Measurements from ENCODE around the gene PROSER1.
"Not testable (repeated sequence)": the region's sequence is repeated elsewhere in the genome, so short reads cannot be mapped to it uniquely, and the experiment has no call there.

The PROSER1 gene

DNA sequence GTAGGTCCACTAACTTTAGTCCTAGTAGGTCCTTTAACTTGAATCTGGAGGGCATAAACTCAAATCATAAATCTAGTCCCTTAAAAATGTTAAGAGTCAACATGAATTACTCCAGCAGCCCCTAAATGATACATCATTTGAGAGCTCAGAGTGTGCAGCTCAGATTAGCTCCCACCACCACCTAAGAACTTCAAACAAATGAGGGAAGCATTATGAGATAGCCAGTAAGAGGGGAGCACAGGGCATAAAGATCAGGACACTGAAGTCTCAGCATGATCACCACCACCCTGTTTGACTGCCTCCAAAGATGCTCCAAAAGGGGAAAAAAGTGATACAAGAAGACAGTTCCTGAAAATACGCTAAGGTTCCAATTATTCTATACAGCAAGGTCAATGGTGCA, 5.7 kb downstream of the PROSER1 start:
- DNase-seq (ENCODE audit: insufficient read length, low spot score) (no peak), FAIRE-seq (no peak)

- DNase-seq (ENCODE audit: insufficient read length, low spot score) (no peak), FAIRE-seq (no peak)
Observed at GRCh38 chr13:39025433-39025839, 12.5 kb downstream of the PROSER1 start.

- no peak for DNase-seq (ENCODE audit: insufficient read length, low spot score)
- FAIRE-seq: no peak
Observed at GRCh38 chr13:39023761-39024160, 14.1 kb downstream of the PROSER1 start.

GRCh38 chr13:39023316-39023715, 14.6 kb downstream of the PROSER1 start:
- FAIRE-seq: no peak
- DNase-seq (ENCODE audit: insufficient read length, low spot score): no peak

DNA sequence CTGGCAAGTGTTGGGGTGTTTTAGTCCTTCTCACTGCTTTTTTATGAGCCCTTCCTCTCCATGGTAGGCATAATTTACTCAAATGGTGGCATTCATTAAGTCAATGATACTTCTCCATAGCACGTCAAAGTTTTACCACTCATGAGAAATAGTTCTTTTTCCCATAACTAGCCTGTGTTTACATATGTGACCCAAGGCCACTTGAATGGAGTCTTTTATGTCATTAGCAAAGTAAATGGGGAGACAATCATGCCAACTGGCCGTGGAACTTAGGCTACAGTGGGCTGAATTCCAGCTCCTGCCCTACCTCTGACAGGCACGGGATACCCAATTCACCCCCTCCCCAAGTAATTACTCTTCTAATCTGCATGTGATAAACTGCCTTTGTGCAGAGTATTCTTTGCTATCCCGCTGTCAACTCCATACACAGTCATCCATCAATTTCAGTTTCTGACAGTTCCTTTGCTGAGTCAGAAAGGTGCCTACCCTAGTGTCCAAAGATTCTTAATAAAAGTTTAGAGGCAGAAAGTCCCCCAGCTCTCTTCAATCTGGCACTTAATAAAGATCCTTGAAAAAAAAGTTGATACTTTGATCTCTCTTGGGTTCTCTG, 16.9 kb downstream of the PROSER1 start:
- DNase-seq (ENCODE audit: insufficient read length, low spot score): no peak
- no peak for FAIRE-seq

DNA sequence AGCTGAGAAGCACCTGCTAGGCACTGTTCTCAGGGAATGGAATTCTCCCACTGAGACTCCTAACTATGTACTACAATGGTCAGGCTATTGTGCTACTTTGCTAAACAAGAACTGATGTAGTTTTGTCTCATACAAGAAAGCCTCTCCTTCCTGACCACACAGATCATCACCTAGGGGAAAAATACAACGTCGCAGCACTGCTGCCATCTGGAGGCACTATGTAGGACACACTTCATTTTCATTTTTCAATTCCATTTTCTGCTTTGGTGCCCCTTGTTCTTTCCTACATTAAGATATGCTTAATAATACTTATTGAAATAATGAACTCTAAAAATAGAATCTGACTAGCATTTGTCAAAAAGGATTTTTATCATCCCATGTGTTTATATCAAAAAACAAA, 21.1 kb downstream of the PROSER1 start:
- DNase-seq (ENCODE audit: insufficient read length, low spot score) (no peak), FAIRE-seq (peak; percentile 90)

DNA sequence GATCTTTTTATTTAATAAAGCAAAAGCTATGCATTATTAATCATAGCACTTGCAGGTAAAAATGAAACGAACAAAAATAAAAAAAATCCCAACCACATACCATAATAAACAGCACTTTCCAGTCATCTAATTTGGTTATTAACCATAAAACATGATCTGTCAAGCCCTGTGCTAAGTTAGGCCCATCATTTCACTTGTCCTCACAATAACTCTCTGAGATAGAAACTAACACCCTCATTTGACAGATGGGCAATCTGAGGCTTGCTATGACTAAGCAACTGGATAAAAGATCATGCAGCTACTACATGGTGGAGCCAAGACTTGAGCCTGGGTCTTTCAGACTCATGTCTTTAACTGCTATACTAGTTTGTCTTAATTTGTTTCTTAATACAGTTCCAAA, 21.8 kb downstream of the PROSER1 start:
- DNase-seq (ENCODE audit: insufficient read length, low spot score): no peak
- peak; percentile 18 for FAIRE-seq

DNA sequence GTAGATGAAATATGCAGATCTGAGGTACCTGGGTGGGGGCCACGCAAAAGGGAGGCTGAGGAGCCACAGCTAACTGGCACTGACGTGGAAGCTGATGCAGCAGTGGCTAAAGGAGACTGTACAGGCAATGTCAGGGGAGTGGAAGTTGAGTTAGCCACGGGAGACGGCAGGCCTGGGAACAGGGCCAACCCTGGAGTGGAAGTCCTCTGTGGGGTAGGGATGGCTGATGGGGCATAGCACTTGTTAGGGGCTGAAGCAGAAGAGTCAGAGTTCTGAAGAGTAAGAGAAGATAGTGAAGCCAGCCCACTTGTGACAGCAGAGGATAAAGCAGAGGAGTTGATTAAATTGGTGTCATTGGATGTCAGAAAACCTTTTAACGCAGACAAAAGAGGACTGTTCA, 24.4 kb downstream of the PROSER1 start:
- DNase-seq (ENCODE audit: insufficient read length, low spot score): no peak
- no peak for FAIRE-seq

- FAIRE-seq (no peak), DNase-seq (ENCODE audit: insufficient read length, low spot score) (no peak)
Observed at GRCh38 chr13:39012608-39013007, 25.3 kb downstream of the PROSER1 start.

DNA sequence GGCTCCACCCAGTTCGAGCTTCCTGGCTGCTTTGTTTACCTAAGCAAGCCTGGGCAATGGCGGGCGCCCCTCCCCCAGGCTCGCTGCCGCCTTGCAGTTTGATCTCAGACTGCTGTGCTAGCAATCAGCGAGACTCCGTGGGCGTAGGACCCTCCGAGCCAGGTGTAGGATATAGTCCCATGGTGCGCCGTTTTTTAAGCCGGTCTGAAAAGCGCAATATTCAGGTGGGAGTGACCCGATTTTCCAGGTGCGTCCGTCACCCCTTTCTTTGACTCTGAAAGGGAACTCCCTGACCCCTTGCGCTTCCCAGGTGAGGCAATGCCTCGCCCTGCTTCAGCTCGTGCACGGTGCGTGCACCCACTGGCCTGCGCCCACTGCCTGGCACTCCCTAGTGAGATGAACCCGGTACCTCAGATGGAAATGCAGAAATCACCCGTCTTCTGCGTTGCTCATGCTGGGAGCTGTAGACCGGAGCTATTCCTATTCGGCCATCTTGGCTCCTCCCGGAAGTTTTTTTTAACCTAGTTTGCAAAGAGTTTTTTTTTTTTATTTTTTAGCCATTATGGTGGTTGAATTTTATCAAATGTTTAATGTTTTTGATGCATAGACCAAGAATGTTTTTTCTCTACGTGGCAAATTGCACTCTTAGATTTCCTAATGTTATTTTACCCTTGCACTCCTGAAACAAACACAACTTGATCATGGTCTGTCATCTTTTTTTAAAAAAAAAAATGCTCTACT, 31.3 kb downstream of the PROSER1 start:
- FAIRE-seq; DNase-seq (ENCODE audit: insufficient read length, low spot score): not testable (repeated sequence)

GRCh38 chr13:38998739-38999138, 39.1 kb downstream of the PROSER1 start:
- FAIRE-seq: no peak
- no peak for DNase-seq (ENCODE audit: insufficient read length, low spot score)

- DNase-seq (ENCODE audit: insufficient read length, low spot score) (no peak), FAIRE-seq (no peak)
Observed at GRCh38 chr13:38993381-38993780, 44.5 kb downstream of the PROSER1 start.

DNA sequence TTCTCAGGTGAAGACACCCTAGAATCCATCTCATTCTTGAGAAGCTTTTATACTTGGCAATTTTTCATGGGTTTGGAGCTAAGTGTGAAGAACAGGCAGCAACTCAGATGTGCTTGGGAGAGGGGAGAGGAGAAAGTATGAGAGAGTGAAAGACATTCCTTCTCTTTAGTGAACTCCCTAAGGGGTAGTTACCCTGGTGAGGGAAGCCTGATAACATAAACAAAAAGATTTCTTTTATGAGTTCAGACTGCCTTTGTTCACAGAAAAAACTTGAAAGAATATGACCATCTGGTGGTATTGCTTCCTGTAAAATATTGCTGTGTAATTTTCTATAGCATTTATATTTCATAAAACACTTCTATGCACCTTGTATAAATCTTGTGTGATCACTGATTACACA, 47.2 kb downstream of the PROSER1 start, which contains the start of gene STOML3:
Gene STOML3 (minus strand): TSS at position 139 of the 400 bp plus-strand sequence. CDS start 110 bp downstream, at position 29.
- FAIRE-seq (no peak), DNase-seq (ENCODE audit: insufficient read length, low spot score) (no peak)

GRCh38 chr13:38981096-38981495, 56.8 kb downstream of the PROSER1 start:
- no peak for DNase-seq (ENCODE audit: insufficient read length, low spot score)
- FAIRE-seq: no peak

GRCh38 chr13:38980750-38981078, 57.2 kb downstream of the PROSER1 start:
- FAIRE-seq (no peak), DNase-seq (ENCODE audit: insufficient read length, low spot score) (no peak)

DNA sequence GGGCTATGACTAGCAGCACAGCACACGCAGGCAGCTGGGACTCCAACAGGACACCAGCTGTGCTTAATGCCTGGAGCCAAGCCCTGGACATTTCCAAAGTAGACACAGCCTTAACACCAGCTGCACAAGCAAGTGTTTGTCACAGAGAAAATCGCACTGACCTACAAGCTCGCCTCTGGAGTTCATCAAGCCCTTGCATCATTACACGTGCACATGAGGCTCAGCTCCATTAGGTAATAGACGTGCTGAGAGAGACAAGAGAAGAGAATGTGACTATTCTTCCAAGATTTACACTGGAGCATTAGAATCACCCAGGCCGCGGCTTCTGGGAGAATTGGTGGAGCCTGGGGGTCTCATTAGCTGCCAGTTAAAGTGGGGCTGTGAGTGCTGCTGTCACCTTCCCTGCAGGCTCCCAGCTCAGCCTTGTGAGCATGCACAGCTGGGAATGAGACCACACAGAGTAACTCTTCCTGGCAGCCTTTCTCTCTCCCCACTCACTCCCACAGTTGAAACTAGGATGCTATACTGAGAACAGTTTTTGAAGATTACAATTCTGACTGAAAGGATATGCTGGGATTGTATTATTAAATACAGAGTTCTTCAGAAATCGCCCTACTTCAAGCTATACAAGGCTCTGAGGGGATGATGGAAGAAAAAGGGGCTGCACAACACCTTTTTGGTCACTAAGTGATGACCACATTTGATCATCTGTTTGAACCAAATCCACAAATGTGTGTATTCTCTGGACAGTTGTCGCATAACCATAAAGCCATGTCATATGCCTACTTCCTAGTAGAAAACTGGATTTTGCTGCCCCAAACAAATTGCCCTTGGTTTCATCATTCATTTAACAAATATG, 57.8 kb downstream of the PROSER1 start:
- no peak for DNase-seq (ENCODE audit: insufficient read length, low spot score)
- FAIRE-seq: no peak

DNA sequence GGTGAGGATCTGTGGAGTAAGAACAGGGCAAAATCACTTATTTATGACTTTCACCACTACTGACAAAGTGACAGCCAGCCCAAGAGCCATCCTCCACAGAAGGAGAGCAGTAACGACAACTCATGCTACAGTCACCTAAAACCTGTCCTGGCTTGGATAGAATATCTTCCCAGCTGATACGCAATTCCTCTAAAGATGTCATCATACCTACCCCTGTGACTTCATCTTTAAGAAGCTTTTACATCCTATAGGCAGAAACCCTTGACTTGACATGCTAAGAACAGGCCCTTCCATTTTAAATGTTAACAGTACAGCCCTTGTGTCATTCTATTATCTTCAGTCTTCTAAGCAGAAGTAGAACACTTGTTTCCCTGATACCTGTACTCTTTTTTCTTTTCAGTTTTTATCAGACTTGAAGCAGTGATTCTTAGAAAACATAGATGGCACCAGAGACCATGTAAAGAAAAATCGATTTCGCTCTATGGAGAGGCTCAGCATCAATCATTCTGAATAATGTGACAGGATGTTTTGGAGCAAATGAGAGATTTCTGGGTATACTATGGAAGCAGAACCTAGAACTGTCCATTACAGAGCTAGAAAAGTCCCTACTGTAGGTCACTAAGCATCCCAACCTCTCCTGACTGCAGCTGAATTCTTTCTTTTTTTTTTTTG, 67.4 kb downstream of the PROSER1 start:
- FAIRE-seq (no peak), DNase-seq (ENCODE audit: insufficient read length, low spot score) (no peak)

GRCh38 chr13:38969187-38969586, 68.7 kb downstream of the PROSER1 start:
- no peak for FAIRE-seq

DNA sequence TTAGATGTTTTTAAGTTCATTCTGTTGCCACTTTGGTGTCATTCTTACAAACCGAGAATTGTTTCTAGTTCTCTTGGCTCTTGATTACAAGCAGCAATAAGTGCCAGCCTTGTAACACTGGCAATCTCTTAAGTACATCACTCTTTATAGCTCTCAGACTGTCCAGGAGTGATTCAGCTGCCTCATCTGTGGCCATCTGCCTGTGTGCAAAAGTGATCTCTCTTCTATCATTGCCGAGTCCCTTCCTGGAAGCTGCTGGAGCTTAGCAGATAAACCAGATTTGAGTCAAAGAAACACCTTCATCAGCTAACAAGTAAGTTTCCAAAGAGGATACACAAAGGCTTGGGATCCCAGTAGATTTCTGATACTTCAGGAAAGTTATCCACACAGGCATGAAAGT, 70.4 kb downstream of the PROSER1 start:
- DNase-seq (ENCODE audit: insufficient read length, low spot score) (no peak), FAIRE-seq (no peak)

More at GRCh38 chr13:38969187-38969586, 68.7 kb downstream of the PROSER1 start:
- no peak for DNase-seq (ENCODE audit: insufficient read length, low spot score)

GRCh38 chr13:38965281-38965680, 72.6 kb downstream of the PROSER1 start:
- DNase-seq (ENCODE audit: insufficient read length, low spot score): no peak
- FAIRE-seq: no peak

- no peak for FAIRE-seq
Observed at GRCh38 chr13:38960175-38960574, 77.7 kb downstream of the PROSER1 start.

More at GRCh38 chr13:38960175-38960574, 77.7 kb downstream of the PROSER1 start:
- no peak for DNase-seq (ENCODE audit: insufficient read length, low spot score)
